Activated CD8-positive, alpha-beta memory T cell treated with anti-CD3 and anti-CD28 coated beads, Interleukin-2, amount 50 U/mL, for 48 hours (primary cell): ENCODE results near the gene GIGYF2.

Experiments
- DNase-seq: peaks from one replicate; pipeline ENCODE4 v3.0.0-alpha.2; 2020

The GIGYF2 gene

DNA sequence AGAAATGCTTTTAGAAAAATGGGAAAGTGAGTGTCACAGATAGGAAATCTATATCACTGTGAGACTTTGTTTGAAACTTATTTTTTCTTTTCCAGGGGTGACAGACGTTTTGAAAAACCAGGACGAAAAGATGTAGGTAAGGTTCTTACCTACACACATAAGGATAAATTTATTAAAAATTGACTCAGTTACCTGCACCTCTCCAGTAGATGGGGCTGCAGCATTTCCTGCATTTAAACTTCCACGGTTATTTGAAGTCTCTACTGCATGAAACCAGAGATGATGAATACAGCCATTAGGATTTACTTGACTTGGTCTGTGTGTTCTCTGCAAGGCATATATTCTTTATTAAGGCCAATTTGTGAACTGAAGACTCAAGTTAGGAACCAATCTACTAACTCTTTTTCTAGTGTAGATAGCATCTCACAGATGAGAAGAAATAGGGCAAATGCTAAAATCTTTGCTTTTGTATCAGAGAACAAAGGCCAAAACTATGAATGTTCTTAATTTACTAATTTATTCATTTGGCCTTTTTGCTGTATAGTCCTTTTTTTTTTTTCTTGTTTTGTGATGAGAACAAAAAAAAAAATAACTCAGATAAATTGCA is 64.3 kb downstream of the GIGYF2 start:
- no peak for DNase-seq

DNA sequence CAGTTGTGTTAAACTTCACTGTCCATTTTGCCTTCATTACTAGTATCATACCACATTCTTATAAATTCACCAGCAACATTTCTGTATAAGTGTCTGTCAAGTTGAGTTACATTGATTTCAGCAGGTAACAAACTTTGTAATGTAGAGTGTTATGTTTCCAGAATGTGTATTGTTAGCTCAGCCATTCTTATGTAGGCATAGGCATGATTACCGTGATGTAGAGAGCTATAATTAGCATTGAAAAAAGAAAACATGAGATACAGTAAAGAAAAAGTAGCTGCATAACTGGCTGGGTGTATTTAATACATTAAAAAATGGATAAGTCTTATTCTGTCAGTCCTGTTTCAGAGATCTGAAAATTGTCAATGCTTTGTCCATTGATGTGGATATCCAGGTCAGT is 70.7 kb downstream of the GIGYF2 start:
- no peak for DNase-seq

DNA sequence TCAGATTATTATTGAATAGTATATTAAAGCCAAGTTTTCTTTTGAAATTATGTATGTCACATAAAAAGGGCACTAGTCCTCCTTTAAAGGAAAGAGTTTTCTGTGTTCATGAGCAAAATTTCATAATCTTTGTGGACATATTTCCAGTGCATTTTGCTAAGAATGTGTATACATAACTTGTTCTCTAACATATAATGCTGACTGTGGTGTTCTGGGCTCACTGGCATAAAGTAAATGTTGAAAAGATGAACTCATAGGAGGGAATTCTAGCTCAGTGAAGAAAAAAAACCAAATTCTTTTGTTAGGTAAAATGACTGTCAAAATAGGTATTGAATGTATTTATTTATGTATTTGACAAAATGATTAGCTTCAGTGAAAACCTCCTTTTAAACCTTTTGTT is 73.1 kb downstream of the GIGYF2 start:
- DNase-seq: no peak

DNA sequence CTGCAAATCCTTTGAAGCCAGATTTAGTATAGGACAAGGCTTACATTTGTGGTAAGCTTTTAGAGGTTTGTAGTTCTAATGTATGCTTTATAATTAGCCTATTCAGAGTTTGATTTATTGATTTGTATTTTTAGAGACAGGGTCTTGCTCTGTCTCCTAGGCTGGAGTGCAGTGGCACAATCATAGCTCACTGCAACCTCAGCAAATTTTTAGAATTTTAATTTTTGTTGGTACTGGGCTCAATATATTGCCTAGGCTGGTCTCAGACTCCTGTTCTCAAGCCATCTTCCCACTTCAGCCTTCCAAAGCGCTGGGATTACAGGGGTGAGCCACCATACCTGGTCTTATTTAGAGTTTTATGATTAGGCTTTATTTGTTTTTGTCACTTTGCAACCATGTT is 74.7 kb downstream of the GIGYF2 start:
- DNase-seq: no peak

DNA sequence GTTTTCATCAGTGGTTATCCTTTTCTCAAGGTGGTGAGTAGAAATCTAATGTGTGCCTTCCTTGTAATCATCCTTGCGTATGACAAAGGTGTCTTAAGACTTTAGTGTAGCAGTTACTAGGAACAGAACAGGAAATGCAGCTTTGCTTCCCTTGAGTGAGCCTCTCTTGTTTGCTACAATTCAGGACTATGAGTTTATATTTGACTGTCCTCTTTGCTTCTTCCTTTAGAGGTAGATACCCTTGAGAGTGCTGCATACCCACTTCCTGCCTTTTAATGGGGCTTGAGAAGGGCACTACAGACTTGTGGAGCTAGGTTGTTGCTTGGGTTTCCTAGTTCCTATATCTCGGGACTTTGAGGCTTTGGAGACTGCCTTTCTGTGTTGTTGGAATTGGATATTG is 75.4 kb downstream of the GIGYF2 start:
- no peak for DNase-seq

DNA sequence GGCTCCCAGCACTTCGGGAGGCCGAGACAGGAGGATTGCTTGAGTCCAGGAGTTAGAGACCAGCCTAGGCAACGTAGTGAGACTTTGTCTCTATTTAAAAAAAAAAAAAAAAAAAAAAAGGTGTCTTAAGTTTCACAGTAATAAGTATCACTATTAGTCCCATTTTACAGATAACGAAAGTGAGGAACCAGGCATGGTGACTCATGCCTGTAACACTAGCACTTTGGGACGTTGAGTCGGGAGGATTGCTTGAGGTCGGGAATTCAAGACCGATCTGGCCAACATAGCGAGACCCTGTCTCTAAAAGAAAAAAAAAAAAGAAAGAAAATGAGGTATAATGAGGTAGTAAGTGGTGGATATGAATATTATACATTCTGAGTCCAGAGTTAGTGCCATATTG is 76.7 kb downstream of the GIGYF2 start:
- DNase-seq: no peak

DNA sequence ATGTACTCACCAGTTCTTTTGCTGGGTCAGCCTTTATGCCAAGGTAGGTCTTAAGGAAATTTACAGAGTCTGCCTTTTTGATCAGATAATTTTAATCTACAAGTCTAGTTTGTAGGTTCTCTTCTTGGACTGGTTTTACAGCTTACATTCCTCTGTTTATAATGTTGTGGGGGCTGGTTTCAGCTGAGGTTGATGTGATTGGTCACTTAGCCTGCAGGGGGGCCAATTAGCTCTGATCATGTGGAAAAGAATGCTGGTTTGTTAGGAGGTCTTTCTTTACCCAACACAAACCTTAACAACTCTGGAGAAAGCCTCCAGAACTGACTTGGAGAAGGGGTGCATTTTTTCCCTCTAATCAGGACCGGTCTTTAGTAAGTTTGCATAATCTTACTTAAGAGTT is 79.3 kb downstream of the GIGYF2 start, which contains the start of gene KCNJ13:
KCNJ13 (minus strand) TSS at position 131 of the 400 bp plus-strand sequence. CDS start 5,203 bp downstream, outside the sequence.
- no peak for DNase-seq

DNA sequence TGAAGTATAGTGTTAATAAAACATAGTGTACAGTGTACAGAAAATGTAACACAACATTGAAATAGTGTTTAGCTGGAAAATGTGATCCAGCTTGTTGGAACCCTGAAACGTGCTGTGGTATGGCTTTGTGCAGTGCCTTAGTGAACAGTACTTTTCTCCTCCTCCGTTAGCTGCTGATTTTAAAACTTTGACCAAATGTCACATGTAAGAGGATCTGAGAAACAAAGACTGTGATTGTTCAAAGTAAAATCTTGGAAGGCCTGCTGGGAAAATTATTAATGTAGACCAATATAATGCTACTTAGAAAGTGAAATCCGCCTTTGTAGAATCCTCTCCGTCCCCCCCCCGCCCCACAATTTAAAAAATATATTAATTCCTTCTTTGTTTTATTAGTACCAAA is 80.1 kb downstream of the GIGYF2 start:
- no peak for DNase-seq

DNA sequence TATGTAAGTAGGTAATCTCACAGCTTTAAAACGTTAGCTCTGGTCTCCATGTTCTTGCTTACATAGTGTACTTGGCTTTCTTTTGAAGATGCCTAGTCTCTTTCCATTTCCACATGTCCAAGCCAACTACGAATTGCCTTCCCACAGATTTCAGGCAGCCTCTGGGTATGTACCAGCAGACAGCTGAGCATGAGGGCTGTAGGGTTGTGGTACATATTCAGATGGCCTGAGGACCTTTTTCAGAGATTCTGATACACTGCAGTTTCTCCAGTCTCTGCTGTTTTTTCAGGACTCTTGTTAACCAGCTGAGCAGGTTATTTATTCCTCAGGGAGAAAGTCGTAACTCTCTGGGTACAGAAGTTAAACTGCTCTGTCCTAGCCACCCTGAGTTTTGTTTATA is 82.3 kb downstream of the GIGYF2 start:
- DNase-seq: no peak

DNA sequence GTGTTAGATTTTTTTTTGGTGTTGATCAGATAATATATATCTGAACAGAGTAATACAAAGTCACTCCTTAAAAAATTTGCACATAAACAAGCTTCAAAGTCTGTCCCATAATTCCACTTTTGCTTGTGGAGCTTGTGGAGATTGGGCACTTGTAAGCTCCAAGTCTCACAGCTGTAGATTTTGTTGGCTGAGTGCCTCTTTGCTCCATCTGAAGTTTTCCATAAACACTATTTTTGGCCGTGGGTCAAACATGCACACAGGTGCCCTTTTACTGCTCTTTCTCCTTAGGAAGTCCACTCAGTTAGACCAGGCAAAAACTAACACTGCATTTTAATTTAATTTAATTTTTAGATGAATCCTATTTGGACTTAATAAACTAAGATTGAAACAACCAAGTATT is 82.8 kb downstream of the GIGYF2 start:
- no peak for DNase-seq

DNA sequence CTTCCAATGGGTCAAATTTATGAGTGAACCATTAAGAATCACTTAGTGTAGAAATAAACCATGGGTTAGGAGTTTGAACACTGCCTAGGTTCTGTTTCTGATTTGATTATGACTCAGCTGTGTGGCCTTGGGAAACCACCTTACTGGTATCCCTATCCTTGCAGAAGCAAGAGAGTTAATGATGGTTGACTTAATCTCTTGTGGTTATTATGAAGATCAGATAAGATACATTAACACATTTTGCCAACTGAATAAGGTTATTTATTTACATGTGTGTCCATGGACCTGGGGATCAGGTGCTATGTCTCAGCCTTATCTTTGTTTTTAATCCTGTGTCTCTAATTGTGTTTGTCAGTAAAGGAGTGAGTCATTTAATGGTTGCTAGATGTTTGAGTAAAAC is 84.6 kb downstream of the GIGYF2 start:
- no peak for DNase-seq

DNA sequence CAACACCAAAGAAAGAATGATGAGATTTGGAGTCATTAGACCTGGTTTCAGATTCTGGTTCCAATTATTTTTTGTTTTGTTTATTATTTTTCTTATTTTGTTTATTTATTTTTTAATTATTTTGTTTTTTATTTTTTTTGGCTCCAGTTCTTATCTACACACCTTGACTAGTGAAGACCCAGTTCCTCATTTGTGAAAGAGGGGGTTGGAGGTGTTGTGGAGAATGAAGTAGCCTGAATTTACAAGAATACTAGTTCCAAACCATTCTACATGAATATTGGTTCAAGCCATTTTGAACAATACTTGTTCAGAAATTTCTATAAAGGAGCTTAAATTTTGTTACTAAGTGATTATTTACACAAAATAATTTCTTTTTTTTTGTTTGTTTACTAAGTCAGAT is 86.1 kb downstream of the GIGYF2 start:
- DNase-seq: no peak

DNA sequence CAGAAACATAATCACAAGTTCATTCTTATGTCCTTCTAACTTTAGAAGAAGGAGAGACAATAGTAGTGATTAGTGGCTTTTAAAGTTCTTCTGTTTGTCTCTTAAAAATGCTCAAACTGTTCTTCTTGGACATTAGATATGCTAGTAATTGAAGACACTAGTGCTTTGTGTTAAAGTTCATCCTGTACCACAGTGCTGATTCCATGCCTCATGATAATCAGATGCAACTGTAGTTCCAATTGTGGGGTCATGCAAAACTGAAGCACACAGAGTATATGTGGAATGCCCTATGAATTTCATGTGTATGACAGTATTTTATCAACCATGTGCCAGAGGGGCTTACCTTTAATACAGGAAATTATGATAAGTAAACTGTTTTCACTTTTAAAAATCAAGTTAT is 90.7 kb downstream of the GIGYF2 start:
- DNase-seq: no peak

DNA sequence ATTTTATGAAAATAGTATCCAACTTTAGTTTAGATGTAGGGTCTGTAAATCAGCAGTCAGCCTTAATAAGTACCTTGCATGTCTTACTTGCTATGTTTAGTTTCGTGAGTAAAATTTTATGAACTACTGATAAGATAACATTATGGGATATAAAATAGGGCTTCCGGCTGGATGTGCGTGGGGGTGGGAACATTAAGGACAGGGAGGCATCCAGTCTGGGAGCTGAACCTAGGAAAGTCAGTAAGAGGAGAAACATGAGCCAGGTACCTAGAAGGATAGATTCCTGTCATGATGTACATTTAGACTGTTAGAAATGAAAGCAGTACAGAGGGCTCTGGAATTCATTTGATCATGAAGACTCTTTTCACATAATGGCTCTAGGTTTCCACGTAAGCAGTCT is 92.0 kb downstream of the GIGYF2 start:
- DNase-seq: no peak

DNA sequence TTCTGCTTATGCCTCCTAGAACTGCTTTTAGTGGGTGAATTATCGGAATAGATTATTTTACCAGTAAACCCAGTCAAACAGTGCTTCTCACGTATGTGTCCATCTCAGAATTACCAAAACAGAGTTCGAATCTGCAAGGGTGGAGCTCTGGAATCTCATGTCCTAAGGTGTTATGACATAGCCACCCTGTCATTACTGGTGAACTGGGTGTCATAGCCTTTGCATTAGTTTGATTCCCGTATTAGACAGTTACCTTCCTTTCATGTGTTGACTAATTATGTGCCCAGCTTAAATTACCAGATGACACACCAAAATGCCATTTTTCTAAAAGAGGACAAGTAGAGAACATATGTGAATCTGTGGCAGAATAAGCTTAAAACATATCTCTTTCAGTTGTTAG is 94.4 kb downstream of the GIGYF2 start:
- DNase-seq: no peak

DNA sequence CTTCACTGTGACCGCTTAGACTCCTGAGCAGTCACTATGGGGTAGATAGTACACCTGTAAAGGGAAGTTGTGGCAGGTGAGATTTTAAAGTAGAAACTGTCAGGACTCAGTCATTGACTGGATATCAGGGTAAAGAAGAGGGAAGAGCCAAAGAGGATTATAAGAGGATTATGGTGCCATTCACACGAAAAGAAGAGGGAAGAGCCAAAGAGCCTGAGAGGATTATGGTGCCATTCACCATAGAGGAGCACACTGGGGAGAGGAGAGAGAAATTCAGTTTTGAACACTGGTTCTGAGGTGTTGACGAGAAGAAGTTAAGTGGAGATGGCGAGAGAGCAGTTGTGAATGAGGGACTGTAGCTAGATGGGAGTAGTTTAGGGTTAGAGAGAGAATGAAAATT is 96.1 kb downstream of the GIGYF2 start:
- DNase-seq: no peak

DNA sequence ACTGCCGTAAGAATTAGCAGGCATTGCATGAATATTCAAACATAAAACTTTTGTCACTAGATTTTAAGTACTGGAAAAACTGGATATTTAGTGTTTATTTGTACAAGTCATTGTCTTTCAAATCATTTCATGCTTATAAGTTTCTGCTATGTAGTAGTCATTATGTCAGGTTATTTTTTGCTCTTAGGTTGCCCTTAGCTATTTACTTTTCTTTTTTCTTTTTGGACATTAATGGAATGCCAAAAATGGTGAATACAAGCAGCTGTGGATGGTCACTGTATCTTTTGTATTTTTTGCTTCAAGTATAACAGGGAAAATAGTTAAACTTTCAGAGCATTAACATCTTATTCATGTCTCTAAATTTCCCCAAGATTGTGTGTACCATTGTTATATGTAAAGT is 97.8 kb downstream of the GIGYF2 start:
- no peak for DNase-seq

DNA sequence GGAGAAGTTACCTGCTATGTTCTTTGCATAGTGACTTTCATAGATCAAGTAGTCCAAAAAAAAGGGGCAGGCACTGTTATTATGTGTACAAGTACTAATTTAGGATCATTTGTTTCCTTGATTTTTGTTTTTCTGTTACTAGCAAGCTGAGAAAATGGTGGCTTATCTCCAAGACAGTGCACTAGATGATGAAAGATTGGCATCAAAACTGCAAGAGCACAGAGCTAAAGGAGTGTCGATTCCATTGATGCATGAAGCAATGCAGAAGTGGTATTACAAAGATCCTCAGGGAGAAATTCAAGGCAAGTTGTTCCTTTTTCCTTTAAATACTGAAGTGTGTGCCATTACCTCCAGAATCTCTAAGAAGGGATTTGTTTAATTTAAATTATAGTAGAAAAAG is 98.8 kb downstream of the GIGYF2 start:
- DNase-seq: no peak

DNA sequence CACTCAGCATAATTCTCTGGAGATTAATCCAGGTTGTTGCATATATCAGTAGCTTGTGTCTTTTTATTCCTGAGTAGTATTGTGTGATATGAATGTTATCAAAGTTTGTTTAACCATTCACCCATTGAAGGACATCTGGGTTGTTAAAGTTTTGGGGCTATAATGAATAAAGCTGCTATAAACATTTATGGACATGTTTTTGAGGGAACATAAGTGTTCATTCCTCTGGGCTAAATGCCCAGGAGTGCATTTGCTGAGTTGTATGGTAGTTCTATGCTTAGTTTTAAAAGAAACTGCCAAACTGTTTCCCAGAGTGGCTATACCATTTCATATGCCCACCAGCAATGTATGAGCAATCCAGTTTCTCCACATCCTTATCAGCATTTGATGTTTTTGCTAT is 101.1 kb downstream of the GIGYF2 start:
- DNase-seq: no peak

DNA sequence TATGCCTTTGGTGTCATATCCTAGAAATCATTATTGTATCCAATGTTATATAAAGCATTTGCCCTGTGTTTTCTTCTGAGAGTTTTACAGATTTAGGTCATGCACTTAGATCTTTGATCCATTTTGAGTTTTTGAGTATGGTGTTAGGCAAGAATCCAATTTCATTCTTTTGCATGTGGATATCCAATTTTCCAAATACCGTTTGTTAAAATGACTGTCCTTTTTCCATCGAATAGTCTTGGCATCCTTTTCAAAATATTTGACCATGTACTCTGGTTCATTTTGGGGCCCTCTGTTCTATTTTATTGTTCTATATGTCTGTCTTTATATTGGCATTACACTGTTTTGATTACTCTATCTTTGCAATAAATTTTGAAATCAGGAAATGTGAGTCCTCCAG is 103.0 kb downstream of the GIGYF2 start:
- no peak for DNase-seq

DNA sequence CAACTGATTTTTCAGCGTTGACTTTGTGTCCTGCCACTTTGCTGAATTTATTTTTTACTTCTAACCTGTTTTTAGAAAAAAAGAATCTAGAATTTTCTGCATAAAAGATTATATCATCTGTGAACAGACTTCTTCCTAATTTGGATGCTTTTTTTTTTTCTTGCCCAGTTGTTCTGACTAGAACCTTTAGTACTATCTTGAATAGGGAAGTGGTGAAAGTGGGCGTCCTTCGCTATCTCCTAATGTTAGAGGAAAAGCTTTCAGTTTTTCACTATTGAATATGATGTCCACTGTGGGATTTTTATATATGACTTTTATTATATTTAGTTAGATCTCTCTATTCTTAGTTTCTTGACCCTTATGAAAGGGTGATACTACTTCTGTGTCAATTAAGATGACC is 105.0 kb downstream of the GIGYF2 start:
- DNase-seq: no peak

DNA sequence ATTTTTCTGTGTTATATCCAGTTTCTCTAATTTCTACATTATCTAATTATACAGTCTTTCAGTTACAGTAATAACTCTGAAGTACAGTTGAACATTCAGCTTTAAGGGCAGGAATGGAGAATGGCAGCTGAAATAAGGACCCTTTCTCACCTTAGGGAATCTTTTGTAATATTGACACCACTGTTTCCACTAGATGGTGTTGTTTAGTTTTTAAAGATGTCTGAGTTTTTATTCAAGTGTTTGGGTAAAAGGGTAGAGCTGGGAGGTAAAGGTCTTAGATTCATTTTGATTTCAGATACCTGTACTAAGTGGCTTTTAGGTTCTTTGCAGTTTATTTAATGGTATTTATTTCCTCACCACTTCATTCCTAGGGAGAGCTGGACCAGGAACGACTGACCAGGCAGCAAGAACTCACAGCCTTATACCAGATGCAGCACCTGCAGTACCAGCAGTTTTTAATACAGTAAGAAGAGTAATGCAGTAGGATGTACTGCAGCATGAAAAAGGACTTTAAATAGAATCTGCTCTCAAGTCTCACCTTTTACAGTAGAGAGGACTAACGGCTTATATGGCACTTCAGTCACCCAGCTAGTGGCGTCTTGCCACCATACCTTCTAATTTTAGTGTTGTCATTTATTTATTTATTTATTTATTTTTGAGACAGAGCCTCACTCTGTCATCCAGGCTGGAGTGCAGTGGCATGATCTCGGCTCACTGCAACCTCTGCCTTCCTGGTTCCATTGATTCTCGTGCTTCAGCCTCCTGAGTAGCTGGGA is 112.4 kb downstream of the GIGYF2 start:
- DNase-seq: no peak

DNA sequence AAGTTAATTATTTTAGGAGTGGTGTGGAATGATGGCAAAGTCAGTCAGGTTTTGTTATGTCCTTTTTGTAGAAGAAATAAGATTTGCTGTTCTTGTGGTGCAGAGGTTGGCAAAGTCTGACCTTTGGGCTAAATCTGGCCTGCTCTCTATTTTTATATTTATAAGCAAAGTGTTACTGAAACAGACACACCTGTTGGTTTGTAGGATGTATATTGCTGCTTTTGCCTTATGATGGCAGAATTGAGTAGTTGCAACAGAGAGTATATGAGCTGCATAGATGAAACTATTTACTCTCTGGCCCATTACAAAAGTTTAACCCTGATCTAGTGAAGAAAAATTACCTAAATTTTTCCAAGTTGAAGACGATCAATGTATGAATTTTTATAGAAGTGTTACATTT is 113.3 kb downstream of the GIGYF2 start:
- DNase-seq: no peak

DNA sequence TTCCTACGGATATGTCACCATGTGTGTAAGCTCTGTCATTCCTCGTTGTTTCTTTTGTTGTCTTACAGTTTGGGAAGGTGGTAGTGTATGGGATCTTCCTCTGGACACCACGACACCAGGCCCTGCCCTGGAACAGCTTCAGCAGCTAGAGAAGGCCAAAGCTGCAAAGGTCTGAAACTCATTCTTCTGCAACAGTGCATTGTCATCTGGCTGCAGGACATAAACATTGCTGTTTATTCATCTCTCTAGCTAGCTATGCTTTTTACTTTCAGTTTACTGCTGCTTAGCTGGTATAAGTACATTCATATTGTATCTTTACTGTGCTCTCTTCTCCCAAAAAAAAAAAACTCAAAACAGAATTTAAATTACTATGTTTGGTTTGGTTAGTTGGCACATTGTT is 118.4 kb downstream of the GIGYF2 start:
- DNase-seq: no peak

DNA sequence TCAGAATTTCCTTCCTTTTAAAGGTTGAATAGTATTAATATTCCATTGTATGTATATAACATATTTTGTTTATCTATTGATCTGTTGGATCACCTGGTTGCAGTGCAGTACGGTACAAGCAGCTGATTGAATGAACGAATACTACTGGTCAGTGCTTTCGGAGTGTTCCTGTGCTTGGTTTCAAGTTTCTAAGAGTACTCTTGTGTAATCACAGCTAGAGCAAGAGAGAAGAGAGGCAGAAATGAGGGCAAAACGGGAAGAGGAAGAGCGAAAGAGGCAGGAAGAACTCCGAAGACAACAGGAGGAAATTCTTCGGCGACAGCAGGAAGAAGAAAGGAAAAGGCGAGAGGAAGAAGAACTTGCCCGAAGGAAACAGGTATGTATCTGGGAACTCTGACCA is 119.5 kb downstream of the GIGYF2 start:
- no peak for DNase-seq
